Choroid plexus epithelial cell (primary cell): ENCODE results near the gene CTTNBP2NL.
"Not testable (repeated sequence)": the region's sequence is repeated elsewhere in the genome, so short reads cannot be mapped to it uniquely, and the experiment has no call there.

Experiments
- DNase-seq: peaks from one replicate; pipeline ENCODE4 v3.0.0-alpha.2; 2010; ENCODE audit warnings: low read depth
- H3K4me3 ChIP-seq: 2 replicates; pipeline ENCODE4 v1.5.1; 2011; ENCODE audit warnings: low read depth, mild to moderate bottlenecking, control low read depth, low read length, moderate library complexity
- TF ChIP-seq, protein P1 (sequence below): conservative IDR thresholded peaks from 2 replicates; pipeline ENCODE4 v1.5.1; 2011; ENCODE audit warnings: low read depth, mild to moderate bottlenecking, control low read depth, inconsistent platforms, low read length, moderate library complexity

CTTNBP2NL gene

DNA sequence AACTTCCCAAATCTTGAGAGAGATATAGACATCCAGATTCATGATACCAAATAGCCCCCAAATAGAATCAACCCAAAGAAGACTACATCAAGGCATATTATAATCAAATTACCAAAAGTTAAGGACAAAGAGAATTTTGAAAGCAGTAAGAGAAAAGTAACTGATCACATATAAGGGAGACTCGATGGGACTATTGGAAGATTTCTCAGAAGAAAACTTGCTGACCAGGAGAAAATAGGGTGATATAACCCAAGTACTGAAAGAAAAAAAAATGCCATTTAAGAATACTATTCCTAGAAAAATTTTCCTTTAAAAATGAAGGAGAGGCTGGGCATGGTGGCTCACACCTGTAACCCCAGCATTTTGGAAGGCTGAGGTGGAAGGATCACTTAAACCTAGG lies 82.3 kb downstream of the CTTNBP2NL start:
- TF ChIP-seq, protein P1, sequence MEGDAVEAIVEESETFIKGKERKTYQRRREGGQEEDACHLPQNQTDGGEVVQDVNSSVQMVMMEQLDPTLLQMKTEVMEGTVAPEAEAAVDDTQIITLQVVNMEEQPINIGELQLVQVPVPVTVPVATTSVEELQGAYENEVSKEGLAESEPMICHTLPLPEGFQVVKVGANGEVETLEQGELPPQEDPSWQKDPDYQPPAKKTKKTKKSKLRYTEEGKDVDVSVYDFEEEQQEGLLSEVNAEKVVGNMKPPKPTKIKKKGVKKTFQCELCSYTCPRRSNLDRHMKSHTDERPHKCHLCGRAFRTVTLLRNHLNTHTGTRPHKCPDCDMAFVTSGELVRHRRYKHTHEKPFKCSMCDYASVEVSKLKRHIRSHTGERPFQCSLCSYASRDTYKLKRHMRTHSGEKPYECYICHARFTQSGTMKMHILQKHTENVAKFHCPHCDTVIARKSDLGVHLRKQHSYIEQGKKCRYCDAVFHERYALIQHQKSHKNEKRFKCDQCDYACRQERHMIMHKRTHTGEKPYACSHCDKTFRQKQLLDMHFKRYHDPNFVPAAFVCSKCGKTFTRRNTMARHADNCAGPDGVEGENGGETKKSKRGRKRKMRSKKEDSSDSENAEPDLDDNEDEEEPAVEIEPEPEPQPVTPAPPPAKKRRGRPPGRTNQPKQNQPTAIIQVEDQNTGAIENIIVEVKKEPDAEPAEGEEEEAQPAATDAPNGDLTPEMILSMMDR, result no peak
- no peak for DNase-seq
- no peak overlapping the region for H3K4me3 ChIP-seq

DNA sequence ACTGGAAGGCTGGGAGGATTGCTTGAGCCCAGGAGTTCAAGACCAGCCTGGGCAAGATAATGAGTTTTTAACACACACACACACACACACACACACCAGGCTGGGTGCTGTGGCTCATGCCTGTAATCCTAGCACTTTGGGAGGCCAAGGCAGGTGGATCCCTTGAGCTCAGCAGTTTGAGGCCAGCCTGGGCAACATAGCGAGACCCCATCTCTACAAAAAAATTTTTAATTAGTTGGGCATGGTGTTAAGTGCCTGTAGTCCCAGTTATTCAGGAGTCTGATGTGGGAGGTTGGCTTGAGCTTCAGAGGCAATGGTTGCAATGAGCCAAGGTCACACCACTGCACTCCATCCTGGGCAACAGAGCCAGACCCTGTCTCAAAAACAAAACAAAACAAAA lies 90.0 kb downstream of the CTTNBP2NL start:
- not testable (repeated sequence) for H3K4me3 ChIP-seq, DNase-seq

DNA sequence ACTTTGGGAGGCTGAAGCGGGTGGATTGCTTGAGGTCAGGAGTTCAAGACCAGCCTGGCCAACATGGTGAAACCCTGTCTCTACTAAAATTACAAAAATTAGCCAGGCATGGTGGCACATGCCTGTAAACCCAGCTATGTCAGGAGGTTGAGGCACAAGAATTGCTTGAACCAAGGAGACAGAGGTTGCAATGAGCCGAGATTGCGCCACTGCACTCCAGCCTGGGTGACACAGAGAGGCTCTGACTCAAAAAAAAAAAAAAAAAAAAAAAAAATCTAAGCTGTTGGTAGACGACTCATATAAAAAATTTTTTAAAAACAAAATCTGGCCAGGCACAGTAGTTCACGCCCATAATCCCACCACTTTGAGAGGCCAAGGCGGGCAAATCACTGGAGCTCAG lies 91.7 kb downstream of the CTTNBP2NL start:
- DNase-seq, H3K4me3 ChIP-seq: not testable (repeated sequence)

DNA sequence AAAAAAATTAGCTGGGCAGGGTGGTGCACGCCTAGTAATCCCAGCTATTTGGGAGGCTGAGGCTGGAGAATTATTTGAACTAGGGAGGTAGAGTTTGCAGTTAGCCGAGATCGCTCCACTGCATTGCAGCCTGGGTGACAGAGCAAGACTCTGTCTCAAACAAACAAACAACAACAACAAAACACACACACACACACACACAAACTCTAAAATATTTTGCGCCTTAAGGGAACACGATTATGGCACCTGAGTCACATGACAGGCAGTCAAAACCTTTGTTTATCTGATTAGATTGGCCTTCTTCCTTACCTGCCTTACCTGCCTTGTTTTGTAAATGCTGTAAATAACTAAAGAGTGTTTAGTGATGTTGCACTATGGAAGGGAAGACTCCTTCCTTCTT lies 92.1 kb downstream of the CTTNBP2NL start:
- TF ChIP-seq, protein P1, result no peak
- no peak for DNase-seq
- H3K4me3 ChIP-seq, result no peak overlapping the region

DNA sequence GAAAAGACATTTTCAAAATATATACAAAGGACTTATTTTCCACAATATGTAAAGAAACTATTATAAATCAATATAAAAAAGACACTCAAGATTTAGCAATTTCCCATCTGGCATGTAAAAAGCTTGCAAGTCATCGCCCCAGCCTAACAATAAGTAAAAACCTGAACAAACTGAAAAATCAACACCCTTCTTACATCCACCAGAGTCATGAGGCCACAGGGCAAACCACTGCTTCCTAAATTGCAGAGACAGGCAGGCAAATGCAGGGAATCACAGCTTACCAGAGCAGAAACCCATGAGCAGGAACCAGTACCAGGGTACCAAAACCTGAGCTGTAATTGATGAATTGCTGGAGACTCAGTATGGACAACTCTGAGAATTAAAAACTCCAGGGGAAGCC lies 96.1 kb downstream of the CTTNBP2NL start:
- no peak overlapping the region for H3K4me3 ChIP-seq
- no peak for DNase-seq
- TF ChIP-seq, protein P1, result no peak

DNA sequence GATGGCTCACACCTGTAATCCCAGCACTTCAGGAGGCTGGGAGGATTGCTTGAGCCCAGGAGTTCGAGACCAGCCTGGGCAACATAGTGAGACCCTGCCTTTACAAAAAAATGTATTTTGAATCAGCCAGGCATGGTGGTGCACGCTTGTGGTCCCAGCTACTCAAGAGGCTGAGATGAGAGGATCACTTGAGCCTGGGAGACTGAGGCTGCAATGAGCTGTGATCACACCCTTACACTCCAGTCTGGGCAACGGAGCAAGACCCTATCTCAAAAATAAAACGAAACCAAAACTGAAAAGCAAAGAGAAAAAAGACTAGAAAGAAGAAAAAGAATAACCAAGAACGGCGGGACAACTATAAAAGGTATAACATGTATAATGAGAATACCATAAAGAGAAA lies 97.3 kb downstream of the CTTNBP2NL start:
- H3K4me3 ChIP-seq, result no peak overlapping the region
- TF ChIP-seq, protein P1, result no peak
- no peak for DNase-seq

DNA sequence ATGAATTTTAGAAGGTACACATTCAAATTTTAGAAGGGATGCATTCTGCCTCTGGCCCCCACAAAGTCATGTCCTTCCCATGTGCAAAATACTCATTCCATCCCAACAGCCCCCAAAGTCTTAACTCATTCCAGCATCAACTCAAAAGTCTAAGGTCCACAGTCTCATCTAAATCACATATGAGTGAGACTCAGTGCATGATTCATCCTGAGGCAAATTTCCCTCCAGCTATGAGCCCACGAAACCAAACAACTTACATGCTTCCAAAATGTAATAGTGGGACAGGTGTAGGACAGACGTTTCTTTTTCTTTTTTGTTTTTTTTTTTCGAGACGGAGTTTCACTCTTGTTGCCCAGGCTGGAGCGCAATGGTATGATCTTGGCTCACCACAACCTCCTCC lies 100.3 kb downstream of the CTTNBP2NL start:
- TF ChIP-seq, protein P1, result no peak
- no peak overlapping the region for H3K4me3 ChIP-seq
- DNase-seq, result no peak

DNA sequence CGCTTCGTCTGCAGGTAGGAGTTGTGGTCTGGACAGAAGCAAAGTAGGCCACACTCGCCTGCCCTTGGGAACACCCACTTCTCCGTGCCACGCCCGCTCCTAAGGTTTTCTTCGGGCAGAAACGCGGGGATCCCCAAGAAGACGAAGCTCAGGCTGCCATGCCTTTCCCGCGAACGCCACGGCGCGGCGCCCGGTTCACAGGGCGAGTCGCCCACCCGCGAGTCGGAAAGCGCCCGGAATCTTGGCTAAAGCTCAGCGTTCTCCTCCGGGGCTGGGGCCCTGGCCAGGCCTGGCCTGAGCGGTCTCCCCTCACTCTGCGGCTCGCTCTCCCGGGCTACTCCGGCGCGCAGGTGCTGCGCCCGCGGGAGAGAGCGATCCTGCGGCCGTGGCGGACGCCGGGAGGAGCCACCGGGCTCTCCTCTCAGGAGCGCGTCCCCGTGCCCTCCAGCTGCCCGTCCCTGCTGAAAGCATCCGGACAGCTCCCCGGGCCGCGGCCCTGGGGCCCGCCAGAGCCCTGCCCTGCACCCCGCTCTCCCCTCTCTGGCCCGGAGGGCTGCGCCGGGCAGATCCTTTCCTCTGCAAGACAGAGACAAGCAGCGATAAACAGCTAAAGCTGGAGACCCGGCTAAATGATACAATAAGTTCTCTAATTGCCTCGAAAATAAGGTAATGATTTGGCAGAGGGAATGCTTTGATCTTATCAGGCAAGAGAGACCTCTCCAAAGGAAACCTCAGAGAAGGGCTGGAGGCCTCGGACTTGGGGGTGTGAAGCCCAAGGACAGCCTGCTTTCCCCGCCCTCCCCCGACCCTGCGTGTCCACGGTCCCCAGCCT lies 106.0 kb downstream of the CTTNBP2NL start:
- peak overlapping the region; percentile 63 for H3K4me3 ChIP-seq
- peak; percentile 76 for DNase-seq
- TF ChIP-seq, protein P1, result peak; percentile 90
